ENCODE measurements around the gene LTBP1.
"Not testable (repeated sequence)": the region's sequence is repeated elsewhere in the genome, so short reads cannot be mapped to it uniquely, and the experiment has no call there.

The LTBP1 gene

GRCh38 chr2:33217406-33217805, 270.7 kb downstream of the LTBP1 start:
- no peak for DNase-seq (ENCODE audit: low read depth in 2 of 2, low spot score in 1 of 2)

GRCh38 chr2:33219114-33219513, 272.4 kb downstream of the LTBP1 start:
- no peak for DNase-seq (ENCODE audit: low read depth in 2 of 2, low spot score in 1 of 2)

- DNase-seq (ENCODE audit: low read depth in 2 of 2, low spot score in 1 of 2): no peak
Observed at GRCh38 chr2:33219850-33220275, 273.1 kb downstream of the LTBP1 start.

- no peak for DNase-seq (ENCODE audit: low read depth in 2 of 2, low spot score in 1 of 2)
Observed at GRCh38 chr2:33220533-33220932, 273.8 kb downstream of the LTBP1 start.

- DNase-seq (ENCODE audit: low read depth in 2 of 2, low spot score in 1 of 2): no peak
Observed at GRCh38 chr2:33221046-33221784, 274.5 kb downstream of the LTBP1 start.

- no peak for DNase-seq (ENCODE audit: low read depth in 2 of 2, low spot score in 1 of 2)
Observed at GRCh38 chr2:33222309-33222708, 275.6 kb downstream of the LTBP1 start.

GRCh38 chr2:33223856-33224255, 277.1 kb downstream of the LTBP1 start:
- no peak for DNase-seq (ENCODE audit: low read depth in 2 of 2, low spot score in 1 of 2)

GRCh38 chr2:33225350-33225749, 278.6 kb downstream of the LTBP1 start:
- no peak for DNase-seq (ENCODE audit: low read depth in 2 of 2, low spot score in 1 of 2)

GRCh38 chr2:33226546-33226945, 279.8 kb downstream of the LTBP1 start:
- no peak for DNase-seq (ENCODE audit: low read depth in 2 of 2, low spot score in 1 of 2)

GRCh38 chr2:33229646-33230045, 282.9 kb downstream of the LTBP1 start:
- DNase-seq (ENCODE audit: low read depth in 2 of 2, low spot score in 1 of 2): no peak

- no peak for DNase-seq (ENCODE audit: low read depth in 2 of 2, low spot score in 1 of 2)
Observed at GRCh38 chr2:33230195-33230594, 283.4 kb downstream of the LTBP1 start.

GRCh38 chr2:33230842-33231241, 284.1 kb downstream of the LTBP1 start:
- DNase-seq (ENCODE audit: low read depth in 2 of 2, low spot score in 1 of 2): no peak

- DNase-seq (ENCODE audit: low read depth in 2 of 2, low spot score in 1 of 2): not testable (repeated sequence)
Observed at GRCh38 chr2:33235559-33235958, 288.8 kb downstream of the LTBP1 start.

- DNase-seq (ENCODE audit: low read depth in 2 of 2, low spot score in 1 of 2): no peak
Observed at GRCh38 chr2:33236482-33237385, 290.0 kb downstream of the LTBP1 start.

GRCh38 chr2:33238111-33238510, 291.4 kb downstream of the LTBP1 start:
- DNase-seq (ENCODE audit: low read depth in 2 of 2, low spot score in 1 of 2): no peak

GRCh38 chr2:33240178-33240577, 293.4 kb downstream of the LTBP1 start:
- DNase-seq (ENCODE audit: low read depth in 2 of 2, low spot score in 1 of 2): no peak

- DNase-seq (ENCODE audit: low read depth in 2 of 2, low spot score in 1 of 2): no peak
Observed at GRCh38 chr2:33241072-33241471, 294.3 kb downstream of the LTBP1 start.

- no peak for DNase-seq (ENCODE audit: low read depth in 2 of 2, low spot score in 1 of 2)
Observed at GRCh38 chr2:33241581-33241980, 294.8 kb downstream of the LTBP1 start.

GRCh38 chr2:33242845-33243244, 296.1 kb downstream of the LTBP1 start:
- DNase-seq (ENCODE audit: low read depth in 2 of 2, low spot score in 1 of 2): no peak

- no peak for DNase-seq (ENCODE audit: low read depth in 2 of 2, low spot score in 1 of 2)
Observed at GRCh38 chr2:33246432-33246831, 299.7 kb downstream of the LTBP1 start.

GRCh38 chr2:33247365-33247764, 300.6 kb downstream of the LTBP1 start:
- DNase-seq (ENCODE audit: low read depth in 2 of 2, low spot score in 1 of 2): no peak

GRCh38 chr2:33250417-33251029, 303.8 kb downstream of the LTBP1 start:
- no peak for DNase-seq (ENCODE audit: low read depth in 2 of 2, low spot score in 1 of 2)
